A549 (cell line): ENCODE measurements around the gene CELSR1. TPM values are rescaled to one million over a fixed set of nuclear protein-coding genes. Genes with fewer than 3 reads are reported as not detected.

Experiments
- ATAC-seq, 2 experiments: fragments of 200-7000 bp in 1 of 2; fragments of >200 bp in 1 of 2; cut with Nextera tagmentation in 1 of 2; cut with Tn5 transposase in 1 of 2; 3 replicates each; pipeline versions ENCODE4 v1.8.0 to v1.9.1; 2018 to 2020; ENCODE audit warnings: mild to moderate bottlenecking in 1 of 2, moderate library complexity in 1 of 2
- CTCF ChIA-PET: fragments of 300-600 bp; sonication (Branson Sonifier 250); formaldehyde crosslinking; extraction: SDS; loops from one replicate; lab custom pipeline; 2021; ENCODE audit warnings: antibody characterized with exemption, inconsistent platforms; lab: Yijun Ruan, JAX
- POLR2A ChIA-PET: fragments of 350-600 bp; formaldehyde crosslinking; extraction: SDS; loops from one replicate; lab custom pipeline; 2021; ENCODE audit warnings: antibody characterized with exemption, inconsistent platforms; lab: Yijun Ruan, JAX
- DNase-seq, 2 experiments: peaks; one replicate each; pipeline versions ENCODE4 v3.0.0 to v3.0.0-alpha.2; 2011 to 2016; ENCODE audit warnings: low read depth in 1 of 2, low spot score in 1 of 2
- FAIRE-seq: peaks from 2 replicates; lab custom pipeline; 2011; peaks lifted over from hg19 to GRCh38; lab: Jason Lieb, UNC
- H3K27ac ChIP-seq, 2 experiments: fragments of >200 bp; sonication (Bioruptor Twin); formaldehyde crosslinking; 3 replicates each; pipeline ENCODE4 v1.5.1; 2016 to 2017
- H3K4me1 ChIP-seq: fragments of >200 bp; sonication (Bioruptor Twin); formaldehyde crosslinking; 3 replicates; pipeline ENCODE4 v1.6.1; 2016
- H3K4me2 ChIP-seq: fragments of >200 bp; sonication (Bioruptor Twin); formaldehyde crosslinking; 3 replicates; pipeline ENCODE4 v1.6.1; 2016
- H3K4me3 ChIP-seq: fragments of >200 bp; sonication (Bioruptor Twin); formaldehyde crosslinking; 3 replicates; pipeline ENCODE4 v1.5.1; 2016
- H3K9me3 ChIP-seq: fragments of >200 bp; sonication (Bioruptor Twin); formaldehyde crosslinking; 3 replicates; pipeline ENCODE4 v1.6.1; 2016
- ATOH8 ChIP-seq: fragments of 250-450 bp; sonication (Bioruptor Pico); IDR thresholded peaks from 2 replicates; pipeline ENCODE4 v1.5.0; 2020; ENCODE audit warnings: low read depth, mild to moderate bottlenecking, moderate library complexity
- BCL3 ChIP-seq: fragments of >200 bp; sonication (Bioruptor Twin); formaldehyde crosslinking; IDR thresholded peaks from 3 replicates; pipeline ENCODE4 v1.6.1; 2016
- CBX2 ChIP-seq: fragments of 200-600 bp; sonication (generic); IDR thresholded peaks from 2 replicates; pipeline ENCODE4 v1.6.1; 2016; ENCODE audit warnings: low read depth, mild to moderate bottlenecking, borderline replicate concordance
- CBX8 ChIP-seq: fragments of 200-600 bp; sonication (generic); IDR thresholded peaks from 2 replicates; pipeline ENCODE4 v1.6.1; 2016
- CHD4 ChIP-seq: fragments of 200-600 bp; sonication (generic); IDR thresholded peaks from 2 replicates; pipeline ENCODE4 v1.6.1; 2016; ENCODE audit warnings: antibody characterized with exemption, mild to moderate bottlenecking, borderline replicate concordance
- CTCF ChIP-seq: fragments of >200 bp; sonication (Bioruptor Twin); formaldehyde crosslinking; IDR thresholded peaks from 3 replicates; pipeline ENCODE4 v1.5.1; 2016
- EHMT2 ChIP-seq: fragments of 200-600 bp; sonication (generic); IDR thresholded peaks from 2 replicates; pipeline ENCODE4 v1.6.1; 2016; ENCODE audit warnings: antibody characterized with exemption, low read depth, mild to moderate bottlenecking, moderate library complexity
- FOSL2 ChIP-seq, 2 experiments: fragments of 450-650 bp in 1 of 2; fragments of >200 bp in 1 of 2; sonication (Bioruptor Twin) in 1 of 2; formaldehyde crosslinking; IDR thresholded peaks; 2 replicates each; pipeline versions ENCODE4 v1.5.0 to v1.6.1; 2016 to 2020; ENCODE audit warnings: mild to moderate bottlenecking in 1 of 2, moderate library complexity in 1 of 2
- GATA3 ChIP-seq: IDR thresholded peaks from 2 replicates; pipeline ENCODE4 v1.6.1; 2012; ENCODE audit warnings: borderline replicate concordance
- HES2 ChIP-seq: fragments of >200 bp; sonication (Bioruptor Twin); formaldehyde crosslinking; IDR thresholded peaks from 2 replicates; pipeline ENCODE4 v1.6.1; 2016
- HOXB13 ChIP-seq: fragments of 250-450 bp; sonication (Bioruptor Pico); IDR thresholded peaks from 2 replicates; pipeline ENCODE4 v1.5.0; 2020; ENCODE audit warnings: low read depth, mild to moderate bottlenecking, moderate library complexity
- JUN ChIP-seq, 2 experiments: fragments of >200 bp; sonication (Bioruptor Twin); formaldehyde crosslinking; IDR thresholded peaks; 2 replicates in 1 of 2; 3 replicates in 1 of 2; pipeline ENCODE4 v1.6.1; 2016 to 2017
- JUNB ChIP-seq: fragments of >200 bp; sonication (Bioruptor Twin); formaldehyde crosslinking; IDR thresholded peaks from 2 replicates; pipeline ENCODE4 v1.6.1; 2016
- KDM1A ChIP-seq: fragments of 200-600 bp; sonication (generic); IDR thresholded peaks from 2 replicates; pipeline ENCODE4 v1.6.1; 2016; ENCODE audit warnings: low read depth, mild to moderate bottlenecking
- KDM5A ChIP-seq: fragments of 200-600 bp; sonication (generic); IDR thresholded peaks from 2 replicates; pipeline ENCODE4 v1.6.1; 2016; ENCODE audit warnings: antibody characterized with exemption, mild to moderate bottlenecking
- MAX ChIP-seq: IDR thresholded peaks from 2 replicates; pipeline ENCODE4 v1.6.1; 2012
- MYC ChIP-seq: IDR thresholded peaks from 2 replicates; pipeline ENCODE4 v1.6.1; 2012; ENCODE audit warnings: mild to moderate bottlenecking, inconsistent platforms, low read length, improper control_type of control experiment, borderline replicate concordance
- POLR2AphosphoS2 ChIP-seq: conservative IDR thresholded peaks from 2 replicates; pipeline ENCODE4 v1.6.1; 2012; ENCODE audit warnings: low read length, improper control_type of control experiment, inconsistent platforms
- RNF2 ChIP-seq: fragments of 200-600 bp; sonication (generic); IDR thresholded peaks from 2 replicates; pipeline ENCODE4 v1.6.1; 2016; ENCODE audit warnings: low read depth, mild to moderate bottlenecking, antibody characterized with exemption, moderate library complexity, borderline replicate concordance
- TFCP2L1 ChIP-seq: fragments of 250-450 bp; sonication (Bioruptor Pico); IDR thresholded peaks from 2 replicates; pipeline ENCODE4 v1.5.0; 2021; ENCODE audit warnings: mild to moderate bottlenecking
- TP53 ChIP-seq: fragments of 250-450 bp; sonication (Bioruptor Pico); IDR thresholded peaks from 2 replicates; pipeline ENCODE4 v1.5.0; 2021; ENCODE audit warnings: mild to moderate bottlenecking, moderate library complexity
- ZFP36 ChIP-seq: fragments of 450-650 bp; IDR thresholded peaks from 2 replicates; pipeline ENCODE4 v1.6.1; 2014; ENCODE audit warnings: borderline replicate concordance; ENCODE audit not compliant: partially characterized antibody
- WGBS: methylation state at CpG from one replicate; pipeline ENCODE4 v1.1.6; 2017; ENCODE audit errors: missing lambda C conversion rate; 5-methylcytosine and 5-hydroxymethylcytosine counted together
- polyA plus RNA-seq, 4 experiments: library from polyadenylated mRNA; depleted of rRNA in 3 of 4; stranded (reverse); fragments of >200 nt; fragmentation: RNase III in 1 of 4; extraction: RNeasy Plus Mini Kit Qiagen cat#74134 plus additional on column Dnase treatment in 1 of 4; gene quantifications; 2 replicates in 3 of 4; 3 replicates in 1 of 4; pipeline ENCODE4 v1.2.3, GENCODE V29; 2011 to 2017

The CELSR1 gene
- polyA plus RNA-seq, 2 of the 4 experiments (the other 2 are of a cell fraction) = 15.3 to 31.8 TPM

GRCh38 chr22:46504584-46504983, 32.8 kb downstream of the CELSR1 start:
- Histone ChIP-seq H3K9me3 (no peaks in the 10 kb centered on the region), H3K4me2 (no peak overlapping the region), H3K27ac (no peak overlapping the region), H3K4me1 (peaks cover 37% of the 10 kb centered on the region), H3K4me3 (no peak overlapping the region)
- no peak for FAIRE-seq
- CTCF ChIA-PET = interaction anchor here (4.3 kb wide), 1 partner anchor 29 kb away, joined by 12 read pairs; no protein-coding TSS in a partner anchor
- no peak for TF ChIP-seq CHD4
- TF ChIP-seq CTCF = no peak
- TF ChIP-seq CBX8 = no peak
- TF ChIP-seq KDM5A = no peak
- no peak for TF ChIP-seq GATA3
- TF ChIP-seq MAX = no peak
- no peak for TF ChIP-seq ZFP36
- TF ChIP-seq BCL3 = no peak
- no peak for TF ChIP-seq EHMT2
- no peak for TF ChIP-seq JUN (IDR thresholded peaks at IDR 0.05)
- TF ChIP-seq HOXB13 (CRISPR knock-in tag) = no peak
- no peak for TF ChIP-seq ATOH8 (CRISPR knock-in tag)
- no peak for TF ChIP-seq MYC
- no peak for TF ChIP-seq POLR2AphosphoS2
- no peak for TF ChIP-seq TFCP2L1 (CRISPR knock-in tag)
- TF ChIP-seq HES2 = no peak
- TF ChIP-seq CBX2 = no peak
- TF ChIP-seq RNF2 = no peak
- TF ChIP-seq TP53 (CRISPR knock-in tag) = no peak
- POLR2A ChIA-PET = interaction anchor here (0.7 kb wide), 1 partner anchor 137 kb away, joined by 3 read pairs; no protein-coding TSS in a partner anchor
- DNase-seq = no peak
- WGBS = 89% methylated on average over 4 of the region's 4 CpGs
- ATAC-seq = no peak

GRCh38 chr22:46502440-46503175, 34.8 kb downstream of the CELSR1 start:
- H3K4me2 ChIP-seq = peak overlapping the region; percentile 54
- H3K27ac ChIP-seq = peak overlapping the region; percentile 60 to 87
- H3K9me3 ChIP-seq = no peaks in the 10 kb centered on the region
- ATAC-seq = 0 out of 6 replicates have a peak, but pooled peaks of 1 of the 2 experiments have one; percentile 19
- no peak for FAIRE-seq
- no peak for DNase-seq
- ChIA-PET CTCF (interaction anchor here (1.3 to 4.3 kb wide), 7 partner anchors 12 to 148 kb away, joined by 3 to 12 read pairs (median 4); partner anchors contain the start of gene CELSR1), POLR2A (interaction anchor here (1.2 to 2.0 kb wide), 2 partner anchors 14 to 25 kb away, joined by 3 to 6 read pairs; no protein-coding TSS in a partner anchor)
- H3K4me1 ChIP-seq = peaks cover 41% of the 10 kb centered on the region
- WGBS = 55% methylated on average over 10 of the region's 17 CpGs
- TF ChIP-seq FOSL2 (IDR thresholded peaks at IDR 0.05) (no peak), FOSL2 (CRISPR knock-in tag; IDR thresholded peaks at IDR 0.05) (no peak), JUNB (no peak), KDM1A (no peak)
- H3K4me3 ChIP-seq = no peak overlapping the region
